Fibroblast of lung (primary cell): ENCODE measurements around the gene SLAMF9.

Source experiments
- CTCF ChIP-seq, 2 donors: IDR thresholded peaks in 1 of 2; conservative IDR thresholded peaks in 1 of 2; 1 replicate in 1 of 2; 2 replicates in 1 of 2; pipeline ENCODE4 v1.5.1; 2011 to 2012; ENCODE audit warnings: low read length in 2 of 2, control low read depth in 1 of 2, inconsistent platforms in 1 of 2, low read depth in 1 of 2, mild to moderate bottlenecking in 1 of 2
- EZH2 ChIP-seq: IDR thresholded peaks from 2 replicates; pipeline ENCODE4 v1.5.1; 2012; ENCODE audit warnings: low read length, control low read depth, mild to moderate bottlenecking; ENCODE audit errors: missing control alignments

- TF ChIP-seq CTCF (conservative IDR thresholded peaks at IDR 0.05 in 1 of 2, IDR thresholded peaks at IDR 0.05 in 1 of 2; ENCODE audit: low read depth in 1 of 2, low read length in 2 of 2) (no peak), EZH2 (no peak)
These were observed 25.5 kb downstream of the SLAMF9 start for GRCh38 chr1:159928491-159929050.
